HCT116 (cell line): ENCODE data around the gene MRAP2. TPM values are rescaled to one million over a fixed set of nuclear protein-coding genes. Genes with fewer than 3 reads are reported as not detected.

Experiments used
- ATAC-seq: fragments of 200-7000 bp; cut with Tn5 transposase; 2 replicates; pipeline ENCODE4 v1.9.1; 2020; ENCODE audit warnings: mild to moderate bottlenecking, moderate library complexity
- BruUV-seq: library from RNA; stranded (reverse); fragments of 400-500 nt; replicated peaks from 2 replicates; lab custom pipeline; 2021; lab: Mats Ljungman, UMichigan
- CTCF ChIA-PET: fragments of 300-600 bp; sonication (Branson Sonifier 250); formaldehyde crosslinking; loops from one replicate; lab custom pipeline; 2021; ENCODE audit warnings: antibody characterized with exemption; lab: Charles Lee
- POLR2A ChIA-PET: fragments of 300-600, 350-600 bp; sonication (Branson Sonifier 250); formaldehyde crosslinking; loops from one replicate; lab custom pipeline; 2021; ENCODE audit warnings: antibody characterized with exemption; lab: Charles Lee
- RAD21 ChIA-PET, 2 experiments: fragments of 300-600 bp; sonication (Branson Sonifier 250); formaldehyde crosslinking; loops; one replicate each; lab custom pipeline; 2023; ENCODE audit warnings: low total read pairs in 2 of 2; ENCODE audit not compliant: uncharacterized antibody in 2 of 2, unreplicated experiment in 2 of 2, low non-redundant PET in 1 of 2; lab: Charles Lee
- DNase-seq: peaks from one replicate; pipeline ENCODE4 v3.0.0-alpha.2; 2010; ENCODE audit warnings: low read depth, low spot score
- H2AFZ ChIP-seq: fragments of 200-600 bp; shearing (Covaris generic), sonication (generic); 2 replicates; pipeline ENCODE4 v1.6.1; 2017; ENCODE audit warnings: low read depth, mixed run types, mixed read lengths, antibody characterized with exemption, low read length; ENCODE audit not compliant: poor library complexity, severe bottlenecking
- H3K27ac ChIP-seq: 2 replicates; pipeline ENCODE4 v1.5.1; 2012; ENCODE audit warnings: low read depth, low read length
- H3K27me3 ChIP-seq: fragments of 200-600 bp; sonication (generic); 2 replicates; pipeline ENCODE4 v1.6.1; 2016; ENCODE audit warnings: mixed run types, low read length, mixed read lengths; ENCODE audit not compliant: insufficient read depth
- H3K36me3 ChIP-seq, 2 experiments: fragments of 200-500 bp in 1 of 2; fragments of 200-600 bp in 1 of 2; sonication (Bioruptor generic) in 1 of 2; sonication (generic) in 1 of 2; 2 replicates each; pipeline versions ENCODE4 v1.5.1 to v1.6.1; 2014 to 2016; ENCODE audit warnings: low read length in 2 of 2, inconsistent platforms in 1 of 2, mixed read lengths in 1 of 2, mixed run types in 1 of 2; ENCODE audit not compliant: insufficient read depth in 2 of 2, control insufficient read depth in 1 of 2
- H3K4me1 ChIP-seq, 2 experiments: fragments of 200-600 bp in 1 of 2; sonication (generic) in 1 of 2; 2 replicates each; pipeline versions ENCODE4 v1.5.1 to v1.6.1; 2012 to 2017; ENCODE audit warnings: low read length in 2 of 2, inconsistent platforms in 1 of 2, mild to moderate bottlenecking in 1 of 2, mixed read lengths in 1 of 2, mixed run types in 1 of 2, moderate library complexity in 1 of 2; ENCODE audit not compliant: insufficient read depth in 2 of 2, control insufficient read depth in 1 of 2
- H3K4me2 ChIP-seq: fragments of 200-600 bp; sonication (generic); 2 replicates; pipeline ENCODE4 v1.6.1; 2017; ENCODE audit warnings: mixed run types, low read length, mixed read lengths
- H3K4me3 ChIP-seq, 2 experiments: fragments of 200-600 bp in 1 of 2; sonication (generic) in 1 of 2; replicated peaks in 1 of 2; 2 replicates each; pipeline ENCODE4 v1.5.1; 2011 to 2016; ENCODE audit warnings: low read length in 2 of 2, control low read depth in 1 of 2, low read depth in 1 of 2, mild to moderate bottlenecking in 1 of 2, mixed read lengths in 1 of 2, mixed run types in 1 of 2
- H3K79me2 ChIP-seq: fragments of 200-600 bp; sonication (generic); 2 replicates; pipeline ENCODE4 v1.6.1; 2017; ENCODE audit warnings: mild to moderate bottlenecking, mixed run types, low read length, moderate library complexity, mixed read lengths; ENCODE audit not compliant: insufficient read depth
- H3K9ac ChIP-seq: fragments of 200-600 bp; sonication (generic); 2 replicates; pipeline ENCODE4 v1.6.1; 2016; ENCODE audit warnings: low read length, mixed read lengths
- H3K9me2 ChIP-seq: fragments of 200-600 bp; sonication (generic), shearing (Covaris generic); 2 replicates; pipeline ENCODE4 v1.6.1; 2017; ENCODE audit warnings: mixed run types, mild to moderate bottlenecking, moderate library complexity; ENCODE audit not compliant: insufficient read depth
- H3K9me3 ChIP-seq, 2 experiments: fragments of 200-500 bp in 1 of 2; fragments of 200-600 bp in 1 of 2; sonication (Bioruptor generic) in 1 of 2; sonication (generic) in 1 of 2; 2 replicates each; pipeline ENCODE4 v1.6.1; 2014 to 2017; ENCODE audit warnings: low read length in 2 of 2, mixed read lengths in 2 of 2, inconsistent platforms in 1 of 2, low read depth in 1 of 2, mild to moderate bottlenecking in 1 of 2, mixed run types in 1 of 2, moderate library complexity in 1 of 2; ENCODE audit not compliant: control insufficient read depth in 1 of 2, insufficient read depth in 1 of 2
- H4K20me1 ChIP-seq: fragments of 200-600 bp; sonication (generic), shearing (Covaris generic); 2 replicates; pipeline ENCODE4 v1.6.1; 2017; ENCODE audit warnings: mixed run types, mild to moderate bottlenecking, moderate library complexity; ENCODE audit not compliant: insufficient read depth
- intact Hi-C: fragments of 100-400 bp; cut with micrococcal nuclease; formaldehyde crosslinking; loops from 2 replicates; pipeline ENCODE4 v1.10.0; 2022
- total RNA-seq: library from RNA; stranded (reverse); gene quantifications from one replicate; pipeline ENCODE4 v1.2.1, GENCODE V29; 2021; ENCODE audit not compliant: unreplicated experiment
- TF ChIP-seq, protein P1 (sequence below): IDR thresholded peaks from 2 replicates; pipeline ENCODE4 v1.6.1; 2012; ENCODE audit warnings: low read depth
- TF ChIP-seq, protein P2 (sequence below), 3 experiments: fragments of 200-600 bp in 1 of 3; sonication (generic) in 1 of 3; IDR thresholded peaks in 2 of 3; conservative IDR thresholded peaks in 1 of 3; 2 replicates each; pipeline ENCODE4 v1.5.1; 2012 to 2017; ENCODE audit warnings: low read depth in 2 of 3, low read length in 2 of 3, antibody characterized with exemption in 1 of 3, borderline replicate concordance in 1 of 3, control low read depth in 1 of 3, mild to moderate bottlenecking in 1 of 3, mixed read lengths in 1 of 3, mixed run types in 1 of 3, moderate library complexity in 1 of 3; ENCODE audit not compliant: insufficient read depth in 1 of 3

Gene MRAP2
- total RNA-seq, 1 experiment from 2014 or later, result 1.4 TPM

DNA sequence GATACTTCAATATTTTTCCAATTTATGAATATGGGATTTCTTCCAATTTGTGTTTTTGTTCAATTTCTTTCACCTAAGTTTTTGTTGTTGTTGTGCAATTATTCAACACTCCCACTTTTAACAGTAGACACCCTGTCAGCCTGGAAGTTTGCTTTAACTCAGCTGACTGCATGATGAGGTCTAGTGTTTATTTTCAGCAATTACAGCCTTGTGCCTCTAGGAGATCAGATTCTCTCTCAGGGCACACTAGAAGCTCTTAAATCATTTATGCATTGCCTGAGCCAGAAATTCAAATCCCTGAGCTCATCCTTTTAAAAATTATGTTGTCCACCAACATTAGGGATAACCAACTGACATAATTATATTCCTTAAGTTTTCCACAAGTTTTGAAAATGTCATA is 85.7 kb downstream of the MRAP2 start:
- RAD21 ChIA-PET, result no interaction called here
- no peaks in the 10 kb centered on the region for H3K9me3 ChIP-seq
- no peaks in the 10 kb centered on the region for H3K9me2 ChIP-seq
- no peaks in the 10 kb centered on the region for H4K20me1 ChIP-seq
- no peak overlapping the region for H3K4me2 ChIP-seq
- H2AFZ ChIP-seq, result no peak overlapping the region
- H3K27me3 ChIP-seq, result no peaks in the 10 kb centered on the region
- no peak overlapping the region for H3K9ac ChIP-seq
- POLR2A ChIA-PET, result no interaction called here
- H3K27ac ChIP-seq, result no peak overlapping the region
- H3K36me3 ChIP-seq, result no peaks in the 10 kb centered on the region
- CTCF ChIA-PET, result no interaction called here
- no peaks in the 10 kb centered on the region for H3K79me2 ChIP-seq
- H3K4me3 ChIP-seq, result no peak overlapping the region
- intact Hi-C loops, result no loop called here
- TF ChIP-seq, protein P1, sequence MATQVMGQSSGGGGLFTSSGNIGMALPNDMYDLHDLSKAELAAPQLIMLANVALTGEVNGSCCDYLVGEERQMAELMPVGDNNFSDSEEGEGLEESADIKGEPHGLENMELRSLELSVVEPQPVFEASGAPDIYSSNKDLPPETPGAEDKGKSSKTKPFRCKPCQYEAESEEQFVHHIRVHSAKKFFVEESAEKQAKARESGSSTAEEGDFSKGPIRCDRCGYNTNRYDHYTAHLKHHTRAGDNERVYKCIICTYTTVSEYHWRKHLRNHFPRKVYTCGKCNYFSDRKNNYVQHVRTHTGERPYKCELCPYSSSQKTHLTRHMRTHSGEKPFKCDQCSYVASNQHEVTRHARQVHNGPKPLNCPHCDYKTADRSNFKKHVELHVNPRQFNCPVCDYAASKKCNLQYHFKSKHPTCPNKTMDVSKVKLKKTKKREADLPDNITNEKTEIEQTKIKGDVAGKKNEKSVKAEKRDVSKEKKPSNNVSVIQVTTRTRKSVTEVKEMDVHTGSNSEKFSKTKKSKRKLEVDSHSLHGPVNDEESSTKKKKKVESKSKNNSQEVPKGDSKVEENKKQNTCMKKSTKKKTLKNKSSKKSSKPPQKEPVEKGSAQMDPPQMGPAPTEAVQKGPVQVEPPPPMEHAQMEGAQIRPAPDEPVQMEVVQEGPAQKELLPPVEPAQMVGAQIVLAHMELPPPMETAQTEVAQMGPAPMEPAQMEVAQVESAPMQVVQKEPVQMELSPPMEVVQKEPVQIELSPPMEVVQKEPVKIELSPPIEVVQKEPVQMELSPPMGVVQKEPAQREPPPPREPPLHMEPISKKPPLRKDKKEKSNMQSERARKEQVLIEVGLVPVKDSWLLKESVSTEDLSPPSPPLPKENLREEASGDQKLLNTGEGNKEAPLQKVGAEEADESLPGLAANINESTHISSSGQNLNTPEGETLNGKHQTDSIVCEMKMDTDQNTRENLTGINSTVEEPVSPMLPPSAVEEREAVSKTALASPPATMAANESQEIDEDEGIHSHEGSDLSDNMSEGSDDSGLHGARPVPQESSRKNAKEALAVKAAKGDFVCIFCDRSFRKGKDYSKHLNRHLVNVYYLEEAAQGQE, result no peak
- TF ChIP-seq, protein P2, sequence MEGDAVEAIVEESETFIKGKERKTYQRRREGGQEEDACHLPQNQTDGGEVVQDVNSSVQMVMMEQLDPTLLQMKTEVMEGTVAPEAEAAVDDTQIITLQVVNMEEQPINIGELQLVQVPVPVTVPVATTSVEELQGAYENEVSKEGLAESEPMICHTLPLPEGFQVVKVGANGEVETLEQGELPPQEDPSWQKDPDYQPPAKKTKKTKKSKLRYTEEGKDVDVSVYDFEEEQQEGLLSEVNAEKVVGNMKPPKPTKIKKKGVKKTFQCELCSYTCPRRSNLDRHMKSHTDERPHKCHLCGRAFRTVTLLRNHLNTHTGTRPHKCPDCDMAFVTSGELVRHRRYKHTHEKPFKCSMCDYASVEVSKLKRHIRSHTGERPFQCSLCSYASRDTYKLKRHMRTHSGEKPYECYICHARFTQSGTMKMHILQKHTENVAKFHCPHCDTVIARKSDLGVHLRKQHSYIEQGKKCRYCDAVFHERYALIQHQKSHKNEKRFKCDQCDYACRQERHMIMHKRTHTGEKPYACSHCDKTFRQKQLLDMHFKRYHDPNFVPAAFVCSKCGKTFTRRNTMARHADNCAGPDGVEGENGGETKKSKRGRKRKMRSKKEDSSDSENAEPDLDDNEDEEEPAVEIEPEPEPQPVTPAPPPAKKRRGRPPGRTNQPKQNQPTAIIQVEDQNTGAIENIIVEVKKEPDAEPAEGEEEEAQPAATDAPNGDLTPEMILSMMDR (IDR thresholded peaks at IDR 0.05 in 2 of 3, conservative IDR thresholded peaks at IDR 0.05 in 1 of 3; ENCODE audit: borderline replicate concordance in 1 of 3, insufficient read depth in 1 of 3, low read depth in 2 of 3, low read length in 2 of 3), result 0 out of 6 replicates have a peak, but pooled peaks of 2 of the 3 experiments have one; percentile 12 to 15
- H3K4me1 ChIP-seq, result no peaks in the 10 kb centered on the region
- BruUV-seq, result no TSS peak
- ATAC-seq, result peak; percentile 62; the same call in 1 of the 2 replicates
- no peak for DNase-seq
